Activated CD8-positive, alpha-beta memory T cell treated with anti-CD3 and anti-CD28 coated beads for 1 hour (primary cell): Measurements from ENCODE around the gene ZNF407.

ENCODE experiments used
- DNase-seq, 2 donors: peaks; one replicate each; pipeline ENCODE4 v3.0.0-alpha.2; 2020; ENCODE audit warnings: low read depth in 1 of 2; ENCODE audit errors: extremely low read depth in 1 of 2

Gene ZNF407

GRCh38 chr18:75108579-75109318 is 511.1 kb downstream of the ZNF407 start:
- DNase-seq, result no peak

DNA sequence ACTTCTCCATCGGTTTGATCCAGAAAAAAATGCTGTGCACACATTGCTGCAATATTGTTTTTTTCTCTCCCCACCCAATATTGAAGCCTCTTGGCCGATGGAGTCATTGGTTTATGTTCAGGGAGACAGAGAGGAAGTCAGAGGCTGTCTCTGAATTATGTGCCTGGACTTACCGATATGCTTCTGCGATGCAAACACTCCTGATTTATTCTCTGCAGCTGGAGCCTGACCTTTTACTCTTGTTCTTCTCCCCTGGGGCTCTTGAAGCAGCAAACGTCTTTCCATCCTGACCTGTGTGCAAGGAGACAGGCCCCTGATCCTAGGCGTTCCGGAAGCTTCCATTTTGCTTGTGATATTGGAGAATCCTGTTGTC is 511.6 kb downstream of the ZNF407 start:
- DNase-seq, result no peak

GRCh38 chr18:75109819-75110218 is 512.1 kb downstream of the ZNF407 start:
- no peak for DNase-seq

DNA sequence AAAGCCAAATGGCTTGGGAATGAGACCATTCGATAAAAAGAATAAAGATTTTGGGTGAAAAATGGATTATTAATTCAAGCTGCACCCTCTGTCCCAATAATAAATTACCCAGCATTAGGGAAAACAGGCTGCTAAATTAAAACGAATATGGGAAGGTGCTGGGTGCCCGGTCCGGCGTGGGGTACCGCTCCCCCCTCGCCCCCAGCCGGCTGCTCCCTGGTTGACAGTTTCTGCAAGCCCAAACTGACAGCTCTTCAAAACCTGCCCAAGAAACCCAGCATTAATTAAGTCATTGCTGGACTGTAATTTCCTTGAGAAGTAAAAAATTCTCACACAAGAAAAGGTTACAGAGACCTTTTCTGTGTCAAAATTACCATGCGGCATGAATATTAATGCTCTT is 512.6 kb downstream of the ZNF407 start:
- DNase-seq, result no peak

- no peak for DNase-seq
Observed at GRCh38 chr18:75110846-75111415, 513.3 kb downstream of the ZNF407 start.

DNA sequence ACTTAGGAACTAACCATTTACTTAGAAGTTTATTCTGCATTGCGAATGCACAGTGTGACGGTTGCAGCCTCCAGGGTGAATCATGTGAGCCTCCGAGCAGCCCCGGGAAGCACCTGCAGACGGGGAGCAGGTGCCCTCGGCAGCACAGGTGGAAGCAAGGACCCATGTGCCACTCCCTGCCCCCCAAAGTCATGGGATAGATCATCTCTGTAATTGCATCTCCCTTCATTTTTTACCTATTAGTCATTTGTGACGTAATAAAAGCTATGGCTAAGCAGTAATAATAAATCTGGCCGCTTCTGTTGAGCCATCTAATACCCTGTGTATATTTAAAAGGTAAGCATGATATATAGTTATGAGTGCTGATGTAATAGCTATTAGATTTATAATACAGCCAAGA is 514.1 kb downstream of the ZNF407 start:
- DNase-seq, result no peak

DNA sequence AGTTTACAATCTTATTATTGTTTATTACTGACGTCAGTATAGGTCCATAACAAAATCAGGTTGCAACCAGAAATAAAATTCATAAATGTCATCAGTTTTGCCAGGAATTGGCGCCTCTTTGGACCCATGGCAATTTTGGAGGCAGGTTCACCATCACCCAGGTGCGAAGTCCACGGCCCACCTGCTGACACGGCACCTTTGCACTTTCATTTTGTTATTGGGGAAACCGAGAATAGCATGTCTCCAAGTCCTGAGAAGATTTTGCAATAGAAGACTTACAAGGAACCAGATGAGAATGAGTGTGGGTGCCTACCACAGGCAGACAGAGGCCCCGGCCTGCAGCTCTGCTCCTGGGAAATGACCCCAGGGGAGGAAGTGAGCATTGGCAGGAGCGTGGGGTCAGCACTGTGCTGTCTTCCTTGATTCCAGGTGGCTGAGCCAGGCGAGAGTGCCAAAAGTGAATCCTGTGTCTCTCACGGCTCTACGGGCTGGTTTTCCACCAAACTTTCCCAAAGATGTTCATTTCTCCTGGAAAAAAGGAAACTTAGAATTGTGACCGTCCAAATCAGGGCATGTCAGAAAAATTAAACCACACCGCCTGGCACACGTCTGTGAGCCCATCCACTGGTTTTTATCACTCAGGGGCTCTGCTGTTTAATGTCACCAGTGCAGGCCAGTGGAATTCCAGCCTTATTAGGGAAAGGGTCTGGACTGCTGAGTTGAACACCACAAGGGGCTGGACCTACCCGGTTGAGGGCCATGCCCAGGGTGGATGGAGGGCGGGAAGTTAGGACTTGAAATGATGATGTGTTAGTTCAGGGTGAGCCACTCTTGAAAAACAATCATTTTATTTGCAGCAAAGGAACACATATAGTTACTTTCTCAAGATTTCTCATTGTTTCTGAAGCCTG is 514.8 kb downstream of the ZNF407 start:
- DNase-seq, result no peak

- no peak for DNase-seq
Observed at GRCh38 chr18:75113455-75113854, 515.8 kb downstream of the ZNF407 start.

GRCh38 chr18:75114231-75114764 is 516.6 kb downstream of the ZNF407 start:
- no peak for DNase-seq
